PFSK-1 (cell line): ENCODE results near the gene WDR90.

Source experiments
- FOXP2 ChIP-seq: optimal IDR thresholded peaks from 2 replicates; pipeline ENCODE3; 2011; ENCODE audit warnings: borderline replicate concordance, control low read depth, inconsistent platforms; ENCODE audit not compliant: insufficient read depth; ENCODE audit errors: extremely low read length, extremely low read depth
- POLR2AphosphoS5 ChIP-seq: IDR thresholded peaks from 2 replicates; pipeline ENCODE4 v1.6.1; 2012; ENCODE audit warnings: low read depth, mild to moderate bottlenecking, control low read depth, low read length, moderate library complexity
- REST ChIP-seq, 2 experiments: IDR thresholded peaks; 2 replicates each; pipeline versions ENCODE4 v1.6.1 to v1.8.0; 2011 to 2012; ENCODE audit warnings: low read depth in 2 of 2, low read length in 2 of 2, control low read depth in 1 of 2, inconsistent platforms in 1 of 2, mild to moderate bottlenecking in 1 of 2, moderate library complexity in 1 of 2; ENCODE audit not compliant: insufficient read depth in 1 of 2
- SIN3A ChIP-seq: IDR thresholded peaks from 2 replicates; pipeline ENCODE4 v1.6.1; 2012; ENCODE audit warnings: mild to moderate bottlenecking, low read length, moderate library complexity, borderline replicate concordance; ENCODE audit not compliant: insufficient read depth
- TAF1 ChIP-seq: IDR thresholded peaks from 2 replicates; pipeline ENCODE4 v1.6.1; 2012; ENCODE audit warnings: low read length, control low read depth, borderline replicate concordance; ENCODE audit not compliant: insufficient read depth

Gene WDR90

GRCh38 chr16:681746-682427, 32.7 kb downstream of the WDR90 start:
- TF ChIP-seq POLR2AphosphoS5 (no peak), FOXP2 (no peak), SIN3A (no peak), TAF1 (no peak), REST (IDR thresholded peaks at IDR 0.05; ENCODE audit: insufficient read depth in 1 of 2, low read depth in 2 of 2, low read length in 2 of 2) (no peak)

- TF ChIP-seq SIN3A: no peak
- no peak for TF ChIP-seq REST (IDR thresholded peaks at IDR 0.05; ENCODE audit: insufficient read depth in 1 of 2, low read depth in 2 of 2, low read length in 2 of 2)
- no peak for TF ChIP-seq FOXP2
- no peak for TF ChIP-seq POLR2AphosphoS5
- TF ChIP-seq TAF1: no peak
Measured at GRCh38 chr16:682493-683395, 33.6 kb downstream of the WDR90 start.

GRCh38 chr16:683396-684070, 34.4 kb downstream of the WDR90 start:
- no peak for TF ChIP-seq TAF1
- no peak for TF ChIP-seq POLR2AphosphoS5
- no peak for TF ChIP-seq SIN3A
- TF ChIP-seq FOXP2: no peak
- no peak for TF ChIP-seq REST (IDR thresholded peaks at IDR 0.05; ENCODE audit: insufficient read depth in 1 of 2, low read depth in 2 of 2, low read length in 2 of 2)

- no peak for TF ChIP-seq REST (IDR thresholded peaks at IDR 0.05; ENCODE audit: insufficient read depth in 1 of 2, low read depth in 2 of 2, low read length in 2 of 2)
- TF ChIP-seq TAF1: no peak
Measured at GRCh38 chr16:684071-684794, 35.1 kb downstream of the WDR90 start, which contains the start of gene JMJD8. Gene JMJD8, minus strand, starts transcription at chr16:684334. Its CDS starts 15 bp downstream, at chr16:684319.
